ENCODE data around the gene LRRC4C. TPM values are rescaled to one million over a fixed set of nuclear protein-coding genes. Genes with fewer than 3 reads are reported as not detected.

Gene LRRC4C
- total RNA-seq, 1 donor from 2014 or later: 2.7 TPM

GRCh38 chr11:40241524-40242051 is 1217.9 kb downstream of the LRRC4C start:
- Histone ChIP-seq H4K20me1 (ENCODE audit: low read depth) (no peaks in the 10 kb centered on the region), H3K4me3 (no peak overlapping the region), H3K4me1 (peaks cover 7% of the 10 kb centered on the region), H3K27me3 (no peaks in the 10 kb centered on the region), H3K9ac (no peak overlapping the region), H3K36me3 (no peaks in the 10 kb centered on the region), H3K79me2 (ENCODE audit: low read depth) (no peaks in the 10 kb centered on the region), H3K9me3 (ENCODE audit: low read depth) (no peaks in the 10 kb centered on the region), H3F3A (ENCODE audit: low read depth) (peaks cover 5% of the 10 kb centered on the region), H2AFZ (replicated peaks) (peak overlapping the region; percentile 23), H3K4me2 (no peak overlapping the region), H3K27ac (no peak overlapping the region)
- Mint-ChIP-seq H3K36me3 (no peaks in the 10 kb centered on the region), H3K27me3 (ENCODE audit: insufficient read depth, low read depth) (no peaks in the 10 kb centered on the region), H3K4me1 (no peaks in the 10 kb centered on the region), H3K4me3 (no peak overlapping the region), H3K9me3 (no peaks in the 10 kb centered on the region), H3K27ac (no peak overlapping the region)
- no peak for DNase-seq (ENCODE audit: low spot score)
- no peak for TF ChIP-seq EZH2phosphoT487 (IDR thresholded peaks at IDR 0.05)
- TF ChIP-seq CTCF (IDR thresholded peaks at IDR 0.05): no peak
- TF ChIP-seq EZH2 (IDR thresholded peaks at IDR 0.05): no peak

GRCh38 chr11:40240284-40240683 is 1219.2 kb downstream of the LRRC4C start:
- H3K9me3 ChIP-seq (ENCODE audit: low read depth): no peaks in the 10 kb centered on the region
- no peaks in the 10 kb centered on the region for H3K27me3 ChIP-seq
- peaks cover 4% of the 10 kb centered on the region for H3K4me1 ChIP-seq
- no peaks in the 10 kb centered on the region for H3K36me3 ChIP-seq
- Mint-ChIP-seq H3K9me3 (no peaks in the 10 kb centered on the region), H3K27ac (no peak overlapping the region), H3K4me1 (peaks cover 3% of the 10 kb centered on the region), H3K36me3 (no peaks in the 10 kb centered on the region), H3K4me3 (no peak overlapping the region), H3K27me3 (ENCODE audit: insufficient read depth, low read depth) (no peaks in the 10 kb centered on the region)
- H3F3A ChIP-seq (ENCODE audit: low read depth): no peaks in the 10 kb centered on the region
- H3K4me3 ChIP-seq: no peak overlapping the region
- no peaks in the 10 kb centered on the region for H4K20me1 ChIP-seq (ENCODE audit: low read depth)
- no peaks in the 10 kb centered on the region for H3K79me2 ChIP-seq (ENCODE audit: low read depth)
- H3K27ac ChIP-seq: no peak overlapping the region
- TF ChIP-seq CTCF (IDR thresholded peaks at IDR 0.05) (no peak), EZH2 (IDR thresholded peaks at IDR 0.05) (no peak), EZH2phosphoT487 (IDR thresholded peaks at IDR 0.05) (no peak)
- no peak overlapping the region for H2AFZ ChIP-seq (replicated peaks)
- no peak overlapping the region for H3K4me2 ChIP-seq
- no peak for DNase-seq (ENCODE audit: low spot score)
- no peak overlapping the region for H3K9ac ChIP-seq

- TF ChIP-seq EZH2 (IDR thresholded peaks at IDR 0.05) (no peak), EZH2phosphoT487 (IDR thresholded peaks at IDR 0.05) (no peak), CTCF (IDR thresholded peaks at IDR 0.05) (no peak)
- H3K27ac ChIP-seq: no peak overlapping the region
- no peaks in the 10 kb centered on the region for H3K36me3 ChIP-seq
- DNase-seq (ENCODE audit: low spot score): no peak
- no peaks in the 10 kb centered on the region for H3K27me3 ChIP-seq
- Mint-ChIP-seq H3K27me3 (ENCODE audit: insufficient read depth, low read depth) (no peaks in the 10 kb centered on the region), H3K4me3 (no peak overlapping the region), H3K9me3 (no peaks in the 10 kb centered on the region), H3K4me1 (peaks cover 3% of the 10 kb centered on the region), H3K36me3 (no peaks in the 10 kb centered on the region), H3K27ac (no peak overlapping the region)
- no peak overlapping the region for H2AFZ ChIP-seq (replicated peaks)
- H4K20me1 ChIP-seq (ENCODE audit: low read depth): no peaks in the 10 kb centered on the region
- H3K4me1 ChIP-seq: no peaks in the 10 kb centered on the region
- no peak overlapping the region for H3K4me3 ChIP-seq
- H3F3A ChIP-seq (ENCODE audit: low read depth): no peaks in the 10 kb centered on the region
- H3K9ac ChIP-seq: no peak overlapping the region
- no peak overlapping the region for H3K4me2 ChIP-seq
- H3K9me3 ChIP-seq (ENCODE audit: low read depth): no peaks in the 10 kb centered on the region
- no peaks in the 10 kb centered on the region for H3K79me2 ChIP-seq (ENCODE audit: low read depth)
Measured at GRCh38 chr11:40236526-40236925, 1222.9 kb downstream of the LRRC4C start.
